Ramos (cell line): ENCODE results near the gene WWTR1.

Source experiments
- in situ Hi-C: fragments of 300-500 bp; cut with MboI; formaldehyde crosslinking; loops from one replicate; pipeline ENCODE4 v1.14.3; 2022; ENCODE audit warnings: low sequenced_read_pairs; ENCODE audit not compliant: unreplicated experiment

The WWTR1 gene

DNA sequence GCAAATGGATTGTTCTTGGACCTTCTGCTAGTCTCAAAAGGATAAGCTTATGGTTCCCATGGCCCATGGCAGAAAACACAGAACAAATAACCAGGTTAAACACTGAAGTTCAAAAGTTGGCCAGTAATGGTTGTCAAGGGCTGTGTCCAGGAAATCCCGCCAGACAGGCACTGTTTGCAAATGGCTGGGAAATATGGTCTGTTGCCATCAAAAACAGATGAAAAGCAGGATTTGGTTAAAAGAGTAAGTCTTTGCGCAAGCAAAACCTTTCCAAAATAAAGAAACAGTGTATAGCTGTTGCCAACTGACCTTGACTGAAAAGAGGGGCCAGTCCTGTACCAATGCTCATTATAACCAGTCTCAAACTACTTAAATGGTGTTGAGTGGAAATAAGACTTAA is 58.6 kb downstream of the WWTR1 start:
- in situ Hi-C loops, result no loop called here

DNA sequence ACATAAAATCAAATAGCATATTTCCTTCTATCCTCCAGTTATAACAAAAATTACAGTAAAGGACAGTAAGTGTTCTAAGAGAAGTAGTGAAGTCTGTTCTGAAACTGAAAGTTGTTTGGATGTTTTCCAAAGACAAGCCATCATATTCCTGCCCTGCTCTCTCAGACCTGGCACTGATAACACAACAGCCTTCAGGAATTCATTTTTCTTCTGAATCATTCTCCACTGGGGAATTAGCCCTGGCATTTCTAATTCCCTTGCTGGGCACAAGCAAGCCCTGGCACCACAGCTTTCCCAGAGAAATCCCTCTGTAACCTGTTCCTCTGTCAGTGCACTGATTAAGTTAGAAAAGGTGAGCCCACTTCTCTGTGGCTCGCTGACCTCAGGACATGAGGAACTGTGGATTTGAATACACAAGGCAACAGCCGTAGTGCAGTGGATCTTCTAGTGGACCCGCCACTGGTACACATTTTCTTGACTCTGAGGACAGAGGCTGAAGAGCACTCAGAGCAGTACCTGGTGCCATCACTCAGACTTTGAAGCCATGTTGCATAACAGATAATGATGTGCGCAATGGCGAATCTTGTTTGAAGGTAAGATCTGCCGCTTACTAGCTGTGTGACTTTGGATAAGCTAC is 61.6 kb downstream of the WWTR1 start:
- in situ Hi-C loops, result no loop called here

DNA sequence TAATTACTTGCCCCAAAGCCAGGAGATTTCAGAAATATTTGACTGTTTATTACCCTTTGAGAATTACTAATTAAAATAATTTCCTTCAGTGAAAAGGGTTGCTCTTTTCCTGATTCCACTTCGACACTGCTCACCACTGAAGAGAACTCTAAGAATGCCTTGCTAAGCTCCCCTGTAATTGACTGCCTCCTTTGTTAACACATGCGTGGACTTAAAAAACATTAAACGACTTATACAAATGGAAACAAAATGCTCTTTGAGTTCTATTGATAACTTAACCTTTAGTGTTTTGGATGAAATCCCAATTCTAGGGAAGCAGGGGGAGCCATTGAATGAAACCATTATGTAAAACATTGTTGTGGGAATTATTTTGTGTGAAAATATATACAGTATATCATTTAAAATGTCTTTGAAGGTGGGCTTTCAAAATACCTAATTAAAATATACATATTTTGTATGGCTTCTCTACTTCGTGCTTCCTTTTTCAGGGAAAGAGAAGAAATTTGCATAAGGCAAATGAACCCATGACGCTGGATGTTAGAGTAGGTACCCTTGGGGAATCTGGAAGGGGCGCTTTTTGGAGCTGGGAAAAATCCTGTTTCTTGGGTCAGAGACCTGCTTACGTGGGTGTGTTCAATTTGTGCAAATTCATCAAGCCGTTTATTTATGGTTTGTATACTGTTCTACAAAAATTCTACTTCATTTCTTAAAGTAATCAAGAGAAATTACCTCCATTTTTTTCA is 64.2 kb downstream of the WWTR1 start:
- in situ Hi-C loops, result no loop called here

DNA sequence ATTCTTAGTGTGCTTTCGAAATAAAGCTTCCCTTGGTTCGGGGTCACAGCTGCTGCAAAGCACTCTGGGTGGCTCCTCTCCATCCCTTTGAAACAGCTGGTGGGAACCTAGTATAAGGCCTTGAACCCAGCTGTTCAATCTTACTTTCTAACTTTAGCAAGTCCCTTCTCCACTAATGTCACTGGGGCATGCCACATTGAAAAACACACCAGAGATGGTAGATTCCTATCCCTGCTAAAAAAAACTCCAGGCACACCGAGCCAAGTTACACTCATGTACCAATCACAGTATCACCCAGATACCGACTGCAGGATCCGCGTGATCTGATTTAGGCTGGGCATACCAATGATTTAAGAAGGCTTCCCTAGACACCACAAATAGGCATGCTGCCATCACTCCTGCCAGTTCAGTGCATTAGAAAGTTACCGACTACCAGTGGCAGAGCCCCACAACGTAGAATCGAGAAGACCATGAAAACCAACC is 65.0 kb downstream of the WWTR1 start:
- in situ Hi-C loops, result no loop called here

DNA sequence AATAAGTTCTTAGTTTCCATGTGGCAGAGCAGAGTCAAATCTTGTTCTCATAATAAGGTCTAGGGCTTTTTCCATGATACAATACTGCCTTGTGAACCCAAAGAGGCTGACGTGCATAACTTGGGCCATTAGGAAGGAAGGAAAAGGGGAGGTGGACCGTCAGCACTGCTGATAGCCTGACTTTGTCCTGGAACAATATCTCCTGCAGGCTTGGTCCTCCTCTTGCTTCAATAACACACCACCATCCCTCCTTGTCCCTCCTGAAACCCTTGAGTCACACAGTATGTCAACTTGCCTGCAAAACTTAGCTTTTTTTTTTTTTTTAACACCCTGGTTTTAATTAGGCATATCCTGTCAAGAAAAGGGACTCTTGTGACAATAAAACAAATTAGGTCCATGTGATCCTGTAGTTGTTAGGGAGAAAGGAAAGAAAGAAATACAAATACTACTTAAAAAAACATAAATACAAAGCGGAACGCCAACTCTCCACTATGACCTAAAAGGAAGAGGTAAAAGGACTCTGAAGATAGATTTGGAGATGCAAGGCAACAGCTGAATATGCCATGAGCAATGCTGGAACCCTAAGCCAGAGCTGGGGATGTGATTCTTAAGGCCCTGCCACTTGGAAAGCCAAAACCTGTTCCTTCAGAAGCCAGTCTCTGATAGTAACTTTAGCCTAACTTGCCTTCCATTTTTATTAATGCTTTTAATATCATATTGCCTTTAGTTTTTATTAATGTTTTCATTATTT is 67.0 kb downstream of the WWTR1 start:
- in situ Hi-C loops, result no loop called here

DNA sequence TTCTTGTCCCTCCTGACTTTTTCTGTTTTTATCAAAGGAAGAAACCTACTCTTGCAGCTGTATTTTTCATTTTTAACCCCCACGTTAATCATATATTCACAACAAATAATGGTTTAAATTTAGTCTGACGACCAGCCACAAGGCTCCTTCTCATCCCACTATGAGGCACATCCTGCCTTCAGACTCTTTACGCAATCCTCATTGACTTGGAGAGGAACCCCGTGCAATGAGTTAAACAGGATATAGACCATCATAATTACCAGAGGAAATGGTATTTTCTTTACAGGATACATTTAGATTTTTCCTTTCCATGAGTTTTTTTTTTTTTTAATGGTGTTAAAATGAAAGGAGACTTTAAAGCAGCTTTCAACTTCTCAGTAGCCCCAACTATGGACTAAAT is 68.5 kb downstream of the WWTR1 start:
- in situ Hi-C loops, result no loop called here

DNA sequence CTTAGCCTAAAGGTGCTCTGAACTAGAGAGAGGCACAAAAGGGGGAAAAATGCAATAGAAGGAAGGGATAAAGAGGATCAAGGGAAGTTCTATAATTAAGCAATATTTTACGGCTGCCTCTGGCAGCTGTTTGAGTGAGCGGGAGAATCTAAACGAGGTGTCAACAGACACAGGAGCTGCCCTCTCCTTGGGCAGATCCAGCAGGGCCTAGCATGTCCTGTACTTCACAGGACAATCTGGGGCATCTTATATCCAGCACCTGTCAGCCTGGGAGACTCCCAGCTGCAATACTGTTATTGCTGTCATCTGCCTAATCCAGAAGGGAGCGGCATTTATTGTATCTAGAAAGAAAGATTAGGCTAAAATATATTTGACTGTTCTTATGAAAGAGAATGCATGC is 68.9 kb downstream of the WWTR1 start:
- in situ Hi-C loops, result no loop called here

DNA sequence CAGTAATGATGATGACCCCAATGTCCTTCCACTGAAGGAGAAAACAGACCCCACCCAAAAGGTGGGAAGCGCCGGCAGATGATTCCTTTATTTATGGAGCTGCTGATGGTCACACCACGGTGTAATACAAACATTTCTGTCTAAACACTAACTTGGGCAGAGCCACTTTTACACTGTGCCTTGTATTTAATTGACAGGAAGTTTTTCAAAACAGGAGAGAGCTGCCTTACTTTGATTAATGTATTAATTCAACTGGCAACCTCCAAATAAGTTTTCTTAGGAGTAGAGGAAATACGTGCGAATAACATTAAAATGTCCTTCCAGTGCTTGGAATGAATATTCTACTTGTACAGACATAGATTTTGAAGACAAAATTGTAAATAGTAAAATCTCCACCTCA is 70.4 kb downstream of the WWTR1 start:
- in situ Hi-C loops, result no loop called here

DNA sequence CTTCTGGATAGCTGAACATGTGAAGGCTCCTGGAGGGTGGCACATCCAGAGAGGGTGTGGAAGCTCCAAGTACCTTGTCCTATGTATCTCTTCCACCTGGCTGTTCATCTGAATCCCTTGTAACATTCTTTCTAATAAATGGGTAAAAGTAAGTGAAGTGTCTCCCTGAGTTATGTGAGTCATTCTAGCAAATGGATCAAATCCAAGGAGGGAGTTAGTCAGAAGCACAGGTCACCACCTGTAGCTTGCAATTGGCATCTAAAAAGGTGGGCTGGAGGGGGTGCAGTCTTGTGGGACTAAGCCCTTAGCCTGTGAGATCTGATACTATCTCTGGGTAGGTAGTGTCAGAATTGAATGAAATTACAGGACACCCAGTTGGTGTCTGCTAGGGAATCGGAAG is 71.0 kb downstream of the WWTR1 start:
- in situ Hi-C loops, result no loop called here

DNA sequence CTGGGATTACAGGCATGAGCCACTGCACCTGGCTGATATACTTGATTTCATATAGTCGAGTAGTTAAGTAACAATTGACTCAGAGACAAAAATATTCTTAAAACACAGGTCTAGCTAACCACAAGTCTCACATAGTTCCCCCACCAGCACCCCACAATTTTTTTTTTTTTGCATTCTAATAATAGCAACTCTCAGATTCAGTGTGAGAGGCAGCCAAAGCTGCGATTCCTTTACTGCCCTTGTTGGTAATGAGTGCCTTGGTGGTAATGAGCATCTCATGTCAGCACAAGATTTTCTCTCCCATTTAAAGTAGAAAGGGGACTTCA is 72.5 kb downstream of the WWTR1 start:
- in situ Hi-C loops, result no loop called here

DNA sequence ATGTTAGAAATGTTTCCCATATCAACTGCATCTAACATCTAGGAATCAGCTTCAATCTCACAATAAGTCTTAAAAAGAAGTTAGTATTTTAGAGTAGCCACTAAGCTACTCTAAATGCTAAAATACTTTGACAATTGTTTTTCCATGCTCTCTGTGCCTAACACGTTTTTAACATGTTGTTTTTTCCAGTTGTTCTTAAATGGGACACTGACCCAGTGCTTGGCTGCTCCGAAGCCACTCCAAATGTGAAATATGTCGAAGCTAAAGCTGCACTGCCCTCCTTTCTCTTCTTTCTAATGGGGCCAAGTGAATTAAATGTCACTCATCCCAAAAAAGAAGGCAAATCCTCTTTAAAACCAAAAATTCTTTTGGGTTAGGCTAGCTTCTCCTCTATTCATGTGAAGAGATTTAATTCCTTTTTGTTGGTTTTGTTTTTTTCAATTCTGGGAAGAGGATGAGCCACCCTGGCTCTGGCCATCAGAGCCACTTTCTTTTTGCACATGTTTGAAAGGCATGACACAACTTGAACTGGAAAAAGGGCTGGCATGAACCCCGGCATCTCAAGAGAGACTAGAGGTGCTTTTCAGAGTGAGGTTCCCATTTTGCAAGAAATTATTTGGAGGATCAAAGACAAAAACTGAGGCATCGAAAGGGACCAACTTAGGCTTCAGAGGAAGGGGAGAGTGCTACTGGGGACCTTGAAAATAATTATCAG is 73.7 kb downstream of the WWTR1 start:
- in situ Hi-C loops, result no loop called here

DNA sequence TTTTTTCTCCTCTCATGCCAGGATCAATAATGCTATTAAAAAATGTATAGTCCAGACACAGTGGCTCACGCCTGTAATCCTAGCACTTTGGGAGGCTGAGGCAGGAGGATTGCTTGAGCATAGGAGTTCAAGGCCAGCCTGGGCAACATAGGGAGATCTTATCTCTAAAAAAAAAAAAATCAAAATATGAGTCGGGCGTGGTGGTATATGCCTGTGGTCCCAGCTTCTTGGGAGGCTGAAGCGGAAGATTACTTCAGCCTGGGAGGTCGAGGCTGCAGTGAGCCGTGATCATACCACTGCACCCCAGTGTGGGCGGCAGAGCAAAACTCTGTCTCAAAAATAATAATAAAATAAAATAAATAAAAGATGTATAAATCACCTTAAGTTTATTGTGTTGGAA is 75.4 kb downstream of the WWTR1 start:
- in situ Hi-C loops, result no loop called here

DNA sequence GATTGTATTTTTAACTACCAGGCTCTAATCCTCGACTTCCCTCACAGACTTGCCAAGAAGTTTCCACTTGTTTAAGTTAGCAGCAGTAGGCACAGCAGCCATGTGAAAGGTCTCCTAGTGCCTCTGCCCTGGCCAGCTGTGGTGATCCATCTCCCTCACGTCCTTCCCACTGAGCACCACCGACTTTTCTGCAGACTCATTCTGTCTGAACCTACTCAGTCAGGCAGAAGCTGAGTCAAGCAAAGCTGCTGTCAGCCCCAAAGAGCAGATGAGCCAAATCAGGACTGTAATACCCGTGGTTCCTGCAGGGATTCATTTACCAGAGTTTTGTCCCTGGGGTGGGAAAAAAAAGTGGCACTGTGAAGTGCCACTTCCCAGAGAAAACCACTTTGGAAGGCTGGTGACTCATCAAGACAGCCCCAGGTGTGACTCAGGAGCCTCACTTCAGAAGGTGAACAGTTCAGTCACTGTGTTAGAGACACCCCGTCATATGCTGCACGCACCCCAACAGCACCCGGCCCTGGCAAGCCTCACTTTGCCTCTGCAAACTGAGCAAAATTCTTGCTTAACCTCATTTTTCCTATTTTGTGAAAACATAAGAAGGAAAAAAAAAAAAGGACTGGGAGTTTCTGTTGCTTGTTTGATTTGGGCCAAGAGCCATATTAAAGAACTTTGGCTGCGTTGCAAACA is 76.0 kb downstream of the WWTR1 start:
- in situ Hi-C loops, result no loop called here

DNA sequence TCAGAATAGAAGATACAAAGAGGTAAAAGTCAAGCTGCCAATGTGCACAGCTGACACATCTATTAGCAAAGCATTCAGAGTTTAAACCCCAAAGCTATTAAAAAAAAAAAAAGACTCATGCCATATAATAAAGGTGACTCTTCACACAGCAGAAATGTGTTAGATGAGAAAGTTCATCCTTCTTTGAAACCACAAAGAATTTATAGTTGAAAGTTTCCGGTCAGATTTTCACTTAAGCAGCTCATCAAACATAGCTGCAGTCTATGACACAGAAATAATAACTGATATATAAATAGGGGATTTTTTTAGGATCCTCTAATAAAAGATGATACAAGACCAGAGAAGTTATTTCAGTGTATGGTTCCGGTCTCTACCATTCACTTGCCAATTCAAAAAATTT is 76.6 kb downstream of the WWTR1 start:
- in situ Hi-C loops, result no loop called here

DNA sequence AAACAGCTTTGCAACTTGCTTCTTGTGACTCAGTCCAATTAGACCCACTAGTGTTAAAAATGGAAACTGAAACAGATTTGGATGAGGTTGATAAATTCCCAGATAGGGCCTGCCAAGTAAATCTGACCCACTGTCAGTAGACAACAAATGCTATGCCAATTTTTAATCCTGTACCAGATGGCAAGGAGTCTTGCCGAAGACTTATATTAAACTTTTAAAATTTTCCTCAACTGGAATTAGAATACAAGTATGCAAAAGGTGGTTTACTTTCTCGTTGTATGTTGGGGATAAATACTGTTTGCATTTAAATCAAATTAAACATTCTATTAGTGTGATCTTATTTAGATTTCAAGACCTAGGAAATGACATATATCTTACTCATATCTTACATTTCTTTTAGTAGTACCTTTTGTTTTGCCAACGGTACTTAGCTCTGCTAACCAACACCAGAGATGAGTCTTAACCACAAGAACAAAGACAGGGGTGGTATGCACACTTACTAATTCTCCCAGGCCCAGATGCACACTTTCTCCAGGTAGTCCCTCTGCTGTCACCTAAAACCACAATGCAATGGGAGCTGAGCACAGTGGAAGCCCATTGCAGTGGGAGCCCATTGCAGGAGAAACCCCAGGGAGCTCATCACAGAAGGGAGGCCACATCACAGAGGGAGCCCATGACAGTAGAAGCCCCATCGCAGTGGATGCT is 77.8 kb downstream of the WWTR1 start:
- in situ Hi-C loops, result no loop called here

DNA sequence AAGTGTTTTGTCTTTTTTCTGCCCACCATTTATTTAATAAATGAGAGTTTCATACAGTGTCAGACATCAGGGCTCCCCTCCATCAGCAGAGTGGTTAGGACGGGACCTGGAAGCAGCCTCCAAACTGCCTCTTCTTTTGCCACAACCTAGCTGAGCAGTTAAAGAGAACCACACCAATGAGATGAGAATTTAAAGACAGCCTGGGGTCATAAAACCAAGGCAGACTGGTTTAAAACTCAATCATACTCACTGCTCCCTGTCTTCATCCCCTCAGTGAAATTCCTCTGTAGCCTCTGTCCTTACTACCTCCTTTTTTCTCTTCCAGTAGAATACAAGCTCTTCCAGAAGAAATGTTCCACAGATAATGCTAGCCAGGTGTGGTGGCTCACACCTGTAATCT is 78.7 kb downstream of the WWTR1 start:
- in situ Hi-C loops, result no loop called here

DNA sequence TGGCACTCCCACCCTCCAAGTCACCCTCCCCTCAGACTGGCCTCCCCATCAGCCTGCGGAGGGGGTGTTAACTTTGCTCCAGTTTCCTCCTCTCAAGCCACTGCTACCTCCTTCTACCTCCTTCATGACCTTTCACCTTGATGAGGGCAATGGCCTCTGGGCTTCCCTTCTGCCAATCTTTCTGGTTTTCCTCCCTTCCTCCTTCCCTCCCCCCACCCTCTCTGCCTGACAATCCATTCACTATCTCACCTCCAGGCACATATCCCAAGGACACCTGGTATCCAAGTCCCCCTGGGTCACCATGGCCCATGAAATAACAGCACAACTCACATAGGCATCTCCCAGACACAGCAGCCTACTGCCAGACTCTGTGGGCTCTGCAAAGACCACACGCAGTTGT is 80.0 kb downstream of the WWTR1 start:
- in situ Hi-C loops, result no loop called here

DNA sequence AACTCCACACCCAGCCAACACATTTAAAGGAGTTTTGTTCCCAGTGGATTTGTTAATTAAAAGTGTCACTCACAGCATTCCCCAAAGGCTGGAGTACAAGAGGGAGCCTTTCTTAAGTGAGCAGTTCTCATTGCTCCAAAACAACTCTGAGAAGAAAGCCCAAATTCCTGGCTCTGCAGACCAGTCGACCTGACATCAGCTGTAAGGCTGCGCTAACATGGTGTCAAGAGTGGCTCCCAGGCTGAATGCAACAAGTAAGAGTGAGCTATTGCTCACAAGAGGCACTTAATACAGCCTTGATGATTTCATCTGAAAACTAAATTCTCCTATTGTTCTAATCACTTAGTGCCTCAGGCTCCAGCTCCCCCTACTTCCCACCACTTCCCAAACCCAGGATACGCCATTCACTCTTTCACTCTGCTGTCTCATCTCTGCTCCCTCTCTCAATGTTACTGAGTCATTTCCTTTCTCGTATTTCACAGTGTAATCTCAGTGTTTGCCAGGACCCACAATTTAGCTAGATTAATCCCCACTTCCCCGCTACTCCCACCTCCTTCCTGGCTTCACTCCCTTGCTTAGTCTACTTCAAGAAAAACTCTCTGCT is 81.8 kb downstream of the WWTR1 start:
- in situ Hi-C loops, result no loop called here

DNA sequence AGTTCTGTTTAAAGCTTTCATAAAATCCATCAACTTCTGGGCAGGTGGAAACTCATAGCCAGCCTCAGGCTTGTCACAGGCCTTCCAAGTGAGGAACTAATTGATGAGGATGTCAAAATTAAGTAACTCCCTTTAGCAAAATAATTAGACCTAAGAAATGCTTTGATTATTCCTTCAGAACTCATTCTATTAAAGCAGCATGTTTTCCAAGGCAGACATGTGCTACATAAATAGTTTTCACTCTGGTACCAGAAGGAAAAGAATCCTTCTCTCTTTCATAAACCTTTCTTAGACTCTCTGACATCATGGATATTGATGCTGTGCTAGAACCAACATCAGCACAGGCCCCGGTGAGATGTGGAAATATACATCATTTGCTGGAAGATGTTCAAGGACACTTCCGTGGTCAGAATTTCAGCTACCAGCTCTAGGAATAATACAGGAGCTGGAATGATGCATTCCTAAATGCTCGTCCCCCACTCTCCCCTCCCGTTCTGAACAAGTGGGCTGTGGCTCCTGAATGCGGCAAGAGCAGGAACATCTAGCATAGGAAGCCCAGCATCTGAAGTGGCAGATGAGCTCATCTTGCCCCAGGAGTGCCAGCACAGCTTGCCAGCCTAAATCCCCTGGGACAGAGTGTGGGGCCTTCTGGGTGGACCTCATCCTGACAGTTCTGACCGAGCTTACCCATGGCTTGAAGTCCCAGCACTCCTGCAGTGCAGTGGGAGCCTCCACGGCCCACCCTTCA is 82.4 kb downstream of the WWTR1 start:
- in situ Hi-C loops, result no loop called here
